ENCODE results near the gene HOXD10.
A peak's percentile ranks its signal among the peaks of the same experiment; 100 is the strongest.

DNA sequence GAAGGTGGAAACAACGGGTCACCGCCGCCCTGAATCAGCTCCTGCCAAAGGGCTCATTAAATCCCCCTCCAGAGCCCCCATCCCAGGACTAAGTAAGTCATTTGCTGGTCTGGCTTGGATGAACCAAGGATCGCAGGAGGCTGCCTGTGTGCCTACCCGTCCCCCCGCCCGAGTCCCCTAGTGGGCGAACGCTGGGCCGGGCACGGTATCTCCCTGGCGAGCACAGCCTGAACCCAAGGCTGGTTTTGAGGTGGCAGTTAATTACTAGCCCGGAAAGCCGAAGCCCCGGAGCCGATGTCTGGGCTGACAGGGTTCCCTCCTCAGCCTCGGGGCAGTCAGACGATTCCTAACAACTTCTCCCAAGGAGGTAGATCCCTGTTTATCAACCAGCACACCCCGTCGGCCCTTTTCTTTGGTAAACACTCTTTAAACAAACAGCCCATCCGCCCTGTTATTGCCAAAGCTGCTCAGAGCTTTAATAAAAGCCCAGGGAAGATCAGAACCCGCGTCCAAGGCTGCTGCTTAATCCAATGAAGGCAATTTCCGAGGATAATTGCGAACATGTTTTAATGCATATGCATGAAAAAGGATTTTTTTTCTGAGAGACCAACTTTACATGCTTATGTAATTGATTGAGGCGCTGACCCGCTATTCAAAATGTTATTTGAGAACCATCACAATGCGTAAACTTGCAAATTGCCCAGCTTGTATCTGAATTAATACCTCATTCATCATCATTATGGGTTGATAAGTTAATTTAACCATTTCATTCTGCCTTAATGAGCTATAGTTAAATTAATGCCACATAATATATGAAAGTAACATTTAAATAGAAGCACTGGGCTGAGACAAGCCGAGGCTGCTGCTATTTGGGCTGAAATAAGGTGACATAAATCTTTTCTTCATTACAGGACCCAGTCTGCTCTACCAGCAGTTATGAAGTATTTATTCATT, 43.4 kb upstream of the HOXD10 start:
- peak; percentile 70 for TF ChIP-seq EZH2phosphoT487 (IDR thresholded peaks at IDR 0.05)
- TF ChIP-seq, protein P1, sequence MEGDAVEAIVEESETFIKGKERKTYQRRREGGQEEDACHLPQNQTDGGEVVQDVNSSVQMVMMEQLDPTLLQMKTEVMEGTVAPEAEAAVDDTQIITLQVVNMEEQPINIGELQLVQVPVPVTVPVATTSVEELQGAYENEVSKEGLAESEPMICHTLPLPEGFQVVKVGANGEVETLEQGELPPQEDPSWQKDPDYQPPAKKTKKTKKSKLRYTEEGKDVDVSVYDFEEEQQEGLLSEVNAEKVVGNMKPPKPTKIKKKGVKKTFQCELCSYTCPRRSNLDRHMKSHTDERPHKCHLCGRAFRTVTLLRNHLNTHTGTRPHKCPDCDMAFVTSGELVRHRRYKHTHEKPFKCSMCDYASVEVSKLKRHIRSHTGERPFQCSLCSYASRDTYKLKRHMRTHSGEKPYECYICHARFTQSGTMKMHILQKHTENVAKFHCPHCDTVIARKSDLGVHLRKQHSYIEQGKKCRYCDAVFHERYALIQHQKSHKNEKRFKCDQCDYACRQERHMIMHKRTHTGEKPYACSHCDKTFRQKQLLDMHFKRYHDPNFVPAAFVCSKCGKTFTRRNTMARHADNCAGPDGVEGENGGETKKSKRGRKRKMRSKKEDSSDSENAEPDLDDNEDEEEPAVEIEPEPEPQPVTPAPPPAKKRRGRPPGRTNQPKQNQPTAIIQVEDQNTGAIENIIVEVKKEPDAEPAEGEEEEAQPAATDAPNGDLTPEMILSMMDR (IDR thresholded peaks at IDR 0.05): no peak
